Peyer's patch (tissue), 4 donors: ENCODE measurements around the gene TMEM17.
A peak's percentile ranks its signal among the peaks of the same experiment; 100 is the strongest.

ENCODE experiments used
- CTCF ChIP-seq, 6 experiments: fragments of 450-650 bp in 4 of 6; fragments of 200-600 bp in 2 of 6; sonication (generic) in 1 of 6; IDR thresholded peaks; one replicate each; pipeline ENCODE4 v1.5.1; 2017 to 2019; ENCODE audit warnings: antibody characterized with exemption in 6 of 6, mild to moderate bottlenecking in 3 of 6, moderate library complexity in 1 of 6
- POLR2A ChIP-seq, 2 donors: fragments of 450-650 bp; IDR thresholded peaks; one replicate each; pipeline ENCODE4 v1.5.1; 2017; ENCODE audit warnings: antibody characterized with exemption in 2 of 2, mild to moderate bottlenecking in 2 of 2, moderate library complexity in 2 of 2

GRCh38 chr2:62505750-62506420 lies at the start of gene TMEM17:
- TF ChIP-seq CTCF (IDR thresholded peaks at IDR 0.05) = no peak
- peak in 1 of 2 donors; percentile 27 for TF ChIP-seq POLR2A (IDR thresholded peaks at IDR 0.05)
